Neural cell (in vitro differentiated cells): Measurements from ENCODE around the gene ADGRF3.

Experiments
- CTCF ChIP-seq: fragments of 450-650 bp; IDR thresholded peaks from 2 replicates; pipeline ENCODE4 v1.5.1; 2014; ENCODE audit warnings: antibody characterized with exemption, mild to moderate bottlenecking, moderate library complexity; ENCODE audit not compliant: poor library complexity, severe bottlenecking
- EP300 ChIP-seq: fragments of 450-650 bp; conservative IDR thresholded peaks from 2 replicates; pipeline ENCODE4 v1.6.1; 2014; ENCODE audit warnings: antibody characterized with exemption, mild to moderate bottlenecking, moderate library complexity; ENCODE audit not compliant: poor library complexity, severe bottlenecking
- RAD21 ChIP-seq: fragments of 450-650 bp; conservative IDR thresholded peaks from 2 replicates; pipeline ENCODE4 v1.6.1; 2014; ENCODE audit warnings: antibody characterized with exemption, mild to moderate bottlenecking, moderate library complexity
- REST ChIP-seq: IDR thresholded peaks from 2 replicates; pipeline ENCODE4 v1.6.1; 2012; ENCODE audit warnings: borderline replicate concordance

GRCh38 chr2:26344581-26345282, 1.9 kb downstream of the ADGRF3 start:
- TF ChIP-seq EP300 (no peak), REST (no peak), CTCF (no peak), RAD21 (no peak)
